PC-9 (cell line): ENCODE data around the gene DPY19L3. TPM values are rescaled to one million over a fixed set of nuclear protein-coding genes. Genes with fewer than 3 reads are reported as not detected.

ENCODE experiments used
- BruUV-seq: library from RNA; stranded (reverse); fragments of 400-500 nt; replicated peaks from 2 replicates; lab custom pipeline; 2021; lab: Mats Ljungman, UMichigan
- CTCF ChIA-PET: fragments of 300-600 bp; sonication (Branson Sonifier 250); formaldehyde crosslinking; loops from one replicate; lab custom pipeline; 2022; ENCODE audit warnings: antibody characterized with exemption; lab: Charles Lee
- POLR2A ChIA-PET: fragments of 300-600 bp; sonication (Branson Sonifier 250); formaldehyde crosslinking; loops from one replicate; lab custom pipeline; 2022; ENCODE audit warnings: antibody characterized with exemption; ENCODE audit not compliant: unreplicated experiment; lab: Charles Lee
- DNase-seq, 2 experiments: peaks; one replicate each; pipeline versions ENCODE4 v3.0.0 to v3.0.0-alpha.2; 2015 to 2022; ENCODE audit warnings: mixed read lengths in 1 of 2
- H2AFZ ChIP-seq: fragments of 200-600 bp; sonication (generic); 2 replicates; pipeline ENCODE4 v1.8.1; 2017; ENCODE audit warnings: antibody characterized with exemption
- H3F3A ChIP-seq: fragments of 200-600 bp; sonication (generic); 2 replicates; pipeline ENCODE4 v1.8.1; 2017; ENCODE audit warnings: antibody characterized with exemption, mild to moderate bottlenecking, low read depth; ENCODE audit not compliant: insufficient read depth
- H3K27ac ChIP-seq: fragments of 200-600 bp; sonication (generic); 2 replicates; pipeline ENCODE4 v1.6.1; 2016; ENCODE audit warnings: mixed run types
- H3K27me3 ChIP-seq: fragments of 200-600 bp; sonication (generic); 2 replicates; pipeline ENCODE4 v1.6.1; 2016; ENCODE audit warnings: low read depth, mixed run types; ENCODE audit not compliant: insufficient read depth
- H3K36me3 ChIP-seq: fragments of 200-600 bp; sonication (generic); 2 replicates; pipeline ENCODE4 v1.6.1; 2016; ENCODE audit warnings: low read depth, mixed run types
- H3K4me1 ChIP-seq: fragments of 200-600 bp; sonication (generic); replicated peaks from 2 replicates; pipeline ENCODE4 v1.6.1; 2016; ENCODE audit warnings: mixed run types; ENCODE audit not compliant: insufficient read depth
- H3K4me2 ChIP-seq: fragments of 200-600 bp; sonication (generic); 2 replicates; pipeline ENCODE4 v1.6.1; 2017; ENCODE audit warnings: mixed run types
- H3K4me3 ChIP-seq: fragments of 200-600 bp; sonication (generic); 2 replicates; pipeline ENCODE4 v1.6.1; 2016; ENCODE audit warnings: mixed run types
- H3K79me2 ChIP-seq: fragments of 200-600 bp; sonication (generic); 2 replicates; pipeline ENCODE4 v1.6.1; 2017; ENCODE audit warnings: low read depth, mixed run types
- H3K9me2 ChIP-seq: fragments of 200-600 bp; sonication (generic); 2 replicates; pipeline ENCODE4 v1.8.1; 2017; ENCODE audit warnings: mild to moderate bottlenecking; ENCODE audit not compliant: insufficient read depth
- H3K9me3 ChIP-seq: fragments of 200-600 bp; sonication (generic); 2 replicates; pipeline ENCODE4 v1.8.1; 2016; ENCODE audit warnings: low read depth; ENCODE audit not compliant: insufficient read depth
- H4K20me1 ChIP-seq: fragments of 200-600 bp; sonication (generic); 2 replicates; pipeline ENCODE4 v1.8.1; 2017; ENCODE audit not compliant: insufficient read depth
- EZH2 ChIP-seq: fragments of 200-600 bp; sonication (generic); IDR thresholded peaks from 2 replicates; pipeline ENCODE4 v1.8.0; 2017; ENCODE audit warnings: antibody characterized with exemption, low read depth
- intact Hi-C: fragments of 100-400 bp; cut with micrococcal nuclease; formaldehyde crosslinking; loops from one replicate; pipeline ENCODE4 v1.10.0; 2022; ENCODE audit not compliant: unreplicated experiment
- total RNA-seq: library from RNA; stranded (reverse); gene quantifications from 2 replicates; pipeline ENCODE4 v1.2.3, GENCODE V29; 2021
- TF ChIP-seq, protein P1 (sequence below): fragments of 200-600 bp; sonication (generic); conservative IDR thresholded peaks from 2 replicates; pipeline ENCODE4 v1.6.1; 2017; ENCODE audit warnings: mixed run types, antibody characterized with exemption, mild to moderate bottlenecking, moderate library complexity

DPY19L3 gene
- total RNA-seq, 1 experiment from 2014 or later, result 22.3 TPM

DNA sequence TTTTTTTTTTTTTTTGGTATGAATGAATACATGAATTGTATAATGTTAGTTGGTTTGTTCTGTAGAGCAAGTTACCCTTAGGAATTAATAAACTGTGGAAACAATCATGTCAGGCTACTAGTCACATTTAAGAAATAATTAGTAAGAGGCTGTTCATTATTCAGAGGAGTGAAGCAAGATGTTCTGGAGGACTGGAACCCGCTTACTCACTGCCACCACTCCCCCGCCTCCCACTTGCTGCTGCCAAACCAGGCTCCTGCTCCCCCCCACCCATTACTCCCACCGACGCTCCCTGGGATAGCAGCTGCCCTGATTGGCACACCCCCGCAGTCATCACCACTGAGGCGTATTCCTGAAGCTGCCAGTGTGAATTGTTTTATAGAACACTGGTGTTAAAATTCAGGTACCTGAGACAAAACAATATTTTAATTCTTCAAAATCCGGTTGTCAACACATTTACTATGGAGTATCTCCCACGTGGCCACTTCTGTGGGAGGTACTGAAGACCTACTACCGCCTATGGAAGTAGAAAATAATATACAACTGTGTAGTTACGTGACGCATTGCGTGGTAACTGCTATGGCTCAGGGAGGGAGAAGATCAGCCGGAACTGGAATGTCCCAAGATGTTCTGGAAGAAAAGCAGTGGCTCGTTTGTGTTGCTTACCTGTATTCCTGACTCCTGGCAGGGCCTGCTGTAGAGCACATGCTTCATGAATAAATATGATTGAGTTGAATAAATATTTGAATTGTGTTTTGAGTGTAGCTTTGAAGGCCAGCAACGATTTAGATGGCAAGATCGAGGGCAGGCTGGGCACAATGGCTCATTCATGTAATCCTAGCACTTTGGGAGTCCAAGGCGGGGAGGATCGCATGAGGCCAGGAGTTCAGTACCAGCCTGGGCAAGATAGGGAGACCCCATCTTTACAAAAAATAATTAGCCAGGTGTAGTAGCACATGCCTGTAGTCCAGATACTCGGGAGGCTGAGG is 1.7 kb downstream of the DPY19L3 start:
- Histone ChIP-seq H3K9me2 (no peaks in the 10 kb centered on the region), H3K79me2 (peaks cover 17% of the 10 kb centered on the region), H3K4me3 (no peak overlapping the region), H4K20me1 (no peaks in the 10 kb centered on the region), H3K36me3 (0 out of 2 replicates have a peak, but pooled peaks cover 16% of the 10 kb centered on the region), H3K27ac (no peak overlapping the region), H3K9me3 (no peaks in the 10 kb centered on the region), H2AFZ (no peak overlapping the region), H3F3A (no peaks in the 10 kb centered on the region), H3K27me3 (no peaks in the 10 kb centered on the region), H3K4me1 (peaks cover 17% of the 10 kb centered on the region; the same call in 1 of the 2 replicates), H3K4me2 (peak overlapping the region; percentile 93)
- DNase-seq, result no peak
- CTCF ChIA-PET, result no interaction called here
- TSS peak; percentile 22 for BruUV-seq
- POLR2A ChIA-PET, result no interaction called here
- intact Hi-C loops, result loop anchor here (2.0 kb wide), 1 partner anchor 34 kb away; no protein-coding TSS in a partner anchor
- TF ChIP-seq EZH2, result no peak
- TF ChIP-seq, protein P1, sequence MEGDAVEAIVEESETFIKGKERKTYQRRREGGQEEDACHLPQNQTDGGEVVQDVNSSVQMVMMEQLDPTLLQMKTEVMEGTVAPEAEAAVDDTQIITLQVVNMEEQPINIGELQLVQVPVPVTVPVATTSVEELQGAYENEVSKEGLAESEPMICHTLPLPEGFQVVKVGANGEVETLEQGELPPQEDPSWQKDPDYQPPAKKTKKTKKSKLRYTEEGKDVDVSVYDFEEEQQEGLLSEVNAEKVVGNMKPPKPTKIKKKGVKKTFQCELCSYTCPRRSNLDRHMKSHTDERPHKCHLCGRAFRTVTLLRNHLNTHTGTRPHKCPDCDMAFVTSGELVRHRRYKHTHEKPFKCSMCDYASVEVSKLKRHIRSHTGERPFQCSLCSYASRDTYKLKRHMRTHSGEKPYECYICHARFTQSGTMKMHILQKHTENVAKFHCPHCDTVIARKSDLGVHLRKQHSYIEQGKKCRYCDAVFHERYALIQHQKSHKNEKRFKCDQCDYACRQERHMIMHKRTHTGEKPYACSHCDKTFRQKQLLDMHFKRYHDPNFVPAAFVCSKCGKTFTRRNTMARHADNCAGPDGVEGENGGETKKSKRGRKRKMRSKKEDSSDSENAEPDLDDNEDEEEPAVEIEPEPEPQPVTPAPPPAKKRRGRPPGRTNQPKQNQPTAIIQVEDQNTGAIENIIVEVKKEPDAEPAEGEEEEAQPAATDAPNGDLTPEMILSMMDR, result no peak

DNA sequence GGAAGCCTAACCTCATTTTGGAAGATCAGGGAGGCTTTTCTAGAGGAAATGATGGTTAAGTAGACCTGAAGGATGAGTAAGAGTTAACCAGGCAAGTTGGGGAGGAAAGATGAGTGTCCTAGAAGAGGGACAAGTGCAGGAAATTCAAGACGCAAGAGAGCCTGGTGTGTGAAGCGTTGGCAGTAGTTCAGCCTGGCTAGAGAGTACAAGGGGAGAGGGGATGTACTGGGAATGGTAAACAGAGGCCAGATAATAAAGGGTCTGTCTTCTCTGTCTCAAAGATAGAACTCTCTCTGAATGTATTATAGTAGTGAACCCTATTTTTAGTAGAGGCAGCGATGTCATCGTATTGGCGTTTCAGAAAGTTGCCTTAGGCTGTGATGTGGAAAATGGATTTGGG is 9.7 kb downstream of the DPY19L3 start:
- no peaks in the 10 kb centered on the region for H3F3A ChIP-seq
- H2AFZ ChIP-seq, result no peak overlapping the region
- H3K9me3 ChIP-seq, result no peaks in the 10 kb centered on the region
- DNase-seq, result no peak
- H3K9me2 ChIP-seq, result no peaks in the 10 kb centered on the region
- no TSS peak for BruUV-seq
- H3K36me3 ChIP-seq, result peaks cover 12% of the 10 kb centered on the region; the same call in 1 of the 2 replicates
- no peaks in the 10 kb centered on the region for H3K79me2 ChIP-seq
- H3K27ac ChIP-seq, result no peak overlapping the region
- CTCF ChIA-PET, result no interaction called here
- H4K20me1 ChIP-seq, result no peaks in the 10 kb centered on the region
- H3K27me3 ChIP-seq, result no peaks in the 10 kb centered on the region
- H3K4me1 ChIP-seq, result no peaks in the 10 kb centered on the region
- H3K4me3 ChIP-seq, result no peak overlapping the region
- intact Hi-C loops, result no loop called here
- TF ChIP-seq EZH2, result no peak
- TF ChIP-seq, protein P1, result no peak
- no peak overlapping the region for H3K4me2 ChIP-seq
- POLR2A ChIA-PET, result interaction anchor here (0.6 kb wide), 1 partner anchor 25 kb away, joined by 6 read pairs; no protein-coding TSS in a partner anchor

DNA sequence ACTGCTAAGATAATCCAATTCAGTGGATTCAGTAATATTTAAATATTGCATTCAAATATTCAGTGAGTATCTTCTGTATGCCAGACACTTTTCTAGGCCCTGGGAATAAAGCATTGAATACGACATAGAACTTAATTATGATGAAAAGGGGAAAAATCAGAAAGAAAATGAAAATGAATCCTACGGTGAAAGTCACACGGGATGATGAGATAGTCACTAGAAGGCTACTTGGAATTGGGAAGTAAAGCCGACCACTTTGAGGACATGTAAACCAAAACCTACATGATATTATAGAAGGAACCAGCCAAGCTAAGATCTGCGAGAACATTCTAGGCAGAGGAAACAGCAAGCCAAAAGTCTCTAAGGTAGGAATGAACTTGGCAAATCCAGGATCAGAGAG is 10.1 kb downstream of the DPY19L3 start:
- POLR2A ChIA-PET, result no interaction called here
- Histone ChIP-seq H3K4me1 (no peaks in the 10 kb centered on the region), H3K4me2 (no peak overlapping the region), H3K27me3 (no peaks in the 10 kb centered on the region), H2AFZ (no peak overlapping the region), H3F3A (no peaks in the 10 kb centered on the region), H3K27ac (no peak overlapping the region), H3K4me3 (no peak overlapping the region), H3K9me3 (no peaks in the 10 kb centered on the region), H3K36me3 (peaks cover 12% of the 10 kb centered on the region; the same call in 1 of the 2 replicates), H4K20me1 (no peaks in the 10 kb centered on the region), H3K79me2 (no peaks in the 10 kb centered on the region), H3K9me2 (no peaks in the 10 kb centered on the region)
- TF ChIP-seq, protein P1, result no peak
- TF ChIP-seq EZH2, result no peak
- CTCF ChIA-PET, result no interaction called here
- intact Hi-C loops, result no loop called here
- BruUV-seq, result no TSS peak
- no peak for DNase-seq
